K562 (cell line): ENCODE data around the gene ARHGAP28. TPM values are rescaled to one million over a fixed set of nuclear protein-coding genes. Genes with fewer than 3 reads are reported as not detected.

Experiments used
- ATAC-seq: fragments of 200-7000 bp; cut with Tn5 transposase; 3 replicates; pipeline ENCODE4 v1.9.1; 2020; ENCODE audit warnings: moderate library complexity
- BruUV-seq: library from RNA; stranded (reverse); fragments of 400-500 nt; replicated peaks from 2 replicates; lab custom pipeline; 2021; lab: Mats Ljungman, UMichigan
- CTCF ChIA-PET: fragments of 300-600 bp; formaldehyde crosslinking; extraction: SDS; loops from one replicate; lab custom pipeline; 2021; ENCODE audit warnings: low intra/inter-chr PET ratio; lab: Yijun Ruan, JAX
- POLR2A ChIA-PET: fragments of 300-600, 350-650 bp; sonication (Branson Sonifier 250); formaldehyde crosslinking; extraction: SDS; loops from one replicate; lab custom pipeline; 2021; ENCODE audit warnings: antibody characterized with exemption, inconsistent platforms; lab: Yijun Ruan, JAX
- DNase-seq, 4 experiments: peaks; one replicate each; pipeline versions ENCODE4 v3.0.0 to v3.0.0-alpha.2; 2011 to 2018; ENCODE audit warnings: low spot score in 3 of 4, mixed read lengths in 3 of 4; ENCODE audit errors: extremely low read depth in 1 of 4
- FAIRE-seq: peaks from 2 replicates; lab custom pipeline; 2011; peaks lifted over from hg19 to GRCh38; lab: Jason Lieb, UNC
- H2AFZ ChIP-seq: 2 replicates; pipeline ENCODE4 v1.6.0; 2011; ENCODE audit warnings: low read depth, low read length, control low read depth, inconsistent platforms
- H3K27ac ChIP-seq: fragments of 200-600 bp; 3 replicates; pipeline ENCODE4 v1.8.0; 2011; ENCODE audit warnings: low read depth, mild to moderate bottlenecking, control low read depth, inconsistent platforms, low read length, moderate library complexity, mixed read lengths; ENCODE audit errors: extremely low read depth
- H3K27me3 ChIP-seq, 2 experiments: fragments of 300-600 bp in 1 of 2; 2 replicates in 1 of 2; 3 replicates in 1 of 2; pipeline versions ENCODE4 v1.6.0 to v1.8.0; 2011; ENCODE audit warnings: inconsistent platforms in 2 of 2, low read length in 2 of 2, mild to moderate bottlenecking in 1 of 2, mixed read lengths in 1 of 2, moderate library complexity in 1 of 2; ENCODE audit not compliant: control insufficient read depth in 2 of 2, insufficient read depth in 2 of 2
- H3K36me3 ChIP-seq: fragments of 300-600 bp; 3 replicates; pipeline ENCODE4 v1.8.0; 2011; ENCODE audit warnings: mild to moderate bottlenecking, low read length, inconsistent platforms; ENCODE audit not compliant: control insufficient read depth, insufficient read depth
- H3K4me1 ChIP-seq, 2 experiments: fragments of 200-600 bp in 1 of 2; replicated peaks in 1 of 2; 2 replicates in 1 of 2; 3 replicates in 1 of 2; pipeline versions ENCODE4 v1.5.1 to v1.8.0; 2011; ENCODE audit warnings: inconsistent platforms in 2 of 2, low read length in 2 of 2, mild to moderate bottlenecking in 1 of 2, mixed read lengths in 1 of 2, moderate library complexity in 1 of 2; ENCODE audit not compliant: control insufficient read depth in 2 of 2, insufficient read depth in 2 of 2
- H3K4me2 ChIP-seq: 2 replicates; pipeline ENCODE4 v1.6.1; 2011; ENCODE audit warnings: low read length, control low read depth, inconsistent platforms, mixed read lengths; ENCODE audit not compliant: insufficient read depth
- H3K4me3 ChIP-seq: fragments of 200-600 bp; sonication (generic), shearing (Covaris generic); 2 replicates; pipeline ENCODE4 v1.5.1; 2016; ENCODE audit warnings: control low read depth, inconsistent platforms
- H3K79me2 ChIP-seq: fragments of 200-600 bp; 3 replicates; pipeline ENCODE4 v1.8.0; 2011; ENCODE audit warnings: low read length, inconsistent platforms; ENCODE audit not compliant: control insufficient read depth, insufficient read depth
- H3K9ac ChIP-seq, 2 experiments: 2 replicates each; pipeline versions ENCODE4 v1.6.0 to v1.6.1; 2011; ENCODE audit warnings: low read depth in 2 of 2, low read length in 2 of 2, control low read depth in 1 of 2, inconsistent platforms in 1 of 2, mild to moderate bottlenecking in 1 of 2, mixed read lengths in 1 of 2; ENCODE audit not compliant: insufficient read depth in 1 of 2
- H3K9me1 ChIP-seq: one replicate; pipeline ENCODE4 v1.6.0; 2011; ENCODE audit warnings: inconsistent platforms, mild to moderate bottlenecking, low read length, moderate library complexity; ENCODE audit not compliant: control insufficient read depth, insufficient read depth
- H3K9me3 ChIP-seq: replicated peaks from 2 replicates; pipeline ENCODE4 v1.5.1; 2011; ENCODE audit warnings: low read depth, low read length, inconsistent platforms; ENCODE audit not compliant: control insufficient read depth, insufficient read depth
- H4K20me1 ChIP-seq: replicated peaks from 2 replicates; pipeline ENCODE4 v1.6.1; 2011; ENCODE audit warnings: low read length, inconsistent platforms, mixed read lengths; ENCODE audit not compliant: control insufficient read depth, insufficient read depth
- EHMT2 ChIP-seq: fragments of 450-650 bp; IDR thresholded peaks from 2 replicates; pipeline ENCODE4 v1.6.1; 2018; ENCODE audit warnings: antibody characterized with exemption
- FOSL1 ChIP-seq: fragments of 200-800 bp; sonication (Bioruptor generic); conservative IDR thresholded peaks from 2 replicates; pipeline ENCODE4 v1.6.1; 2016; ENCODE audit warnings: missing genetic modification characterization, missing compliant biosample characterization
- HNRNPL ChIP-seq: fragments of 200-400 bp; formaldehyde crosslinking; IDR thresholded peaks from 2 replicates; pipeline ENCODE4 v1.6.1; 2017; ENCODE audit warnings: low read depth, mild to moderate bottlenecking, low read length
- PURB ChIP-seq: sonication (generic); formaldehyde crosslinking; IDR thresholded peaks from 2 replicates; pipeline ENCODE4 v1.9.0; 2021; ENCODE audit warnings: low read depth, mild to moderate bottlenecking, missing genetic modification reagents
- SMAD2 ChIP-seq: fragments of 150-350 bp; IDR thresholded peaks from 2 replicates; pipeline ENCODE4 v1.6.1; 2014; ENCODE audit warnings: low read depth, mild to moderate bottlenecking, low read length
- TAF1 ChIP-seq: IDR thresholded peaks from 2 replicates; pipeline ENCODE4 v1.6.1; 2011; ENCODE audit warnings: mild to moderate bottlenecking, low read length, moderate library complexity; ENCODE audit not compliant: insufficient read depth, control insufficient read depth, severe bottlenecking; ENCODE audit errors: extremely low read depth
- ZNF668 ChIP-seq: fragments of 250-450 bp; sonication (Bioruptor Pico); IDR thresholded peaks from 2 replicates; pipeline ENCODE4 v1.8.0; 2022; ENCODE audit warnings: mild to moderate bottlenecking, inconsistent platforms
- WGBS: fragments of 100-300 bp; shearing (Covaris generic); methylation state at CpG from one replicate; pipeline ENCODE4 v1.1.6; 2016; ENCODE audit warnings: low coverage, mixed read lengths; ENCODE audit not compliant: insufficient coverage; ENCODE audit errors: missing lambda C conversion rate; 5-methylcytosine and 5-hydroxymethylcytosine counted together
- in situ Hi-C: fragments of 300-500 bp; cut with MboI; formaldehyde crosslinking; loops from 4 replicates; pipeline ENCODE4 v1.15.0; 2018; ENCODE audit warnings: inconsistent platforms, mixed read lengths
- intact Hi-C: fragments of 100-400 bp; cut with micrococcal nuclease; formaldehyde crosslinking; loops from 2 replicates; pipeline ENCODE4 v1.14.2; 2022
- polyA plus RNA-seq, 8 experiments: library from polyadenylated mRNA; depleted of rRNA in 4 of 8; stranded (reverse) in 5 of 8; unstranded in 3 of 8; fragments of >200 nt; fragmentation: Nextera tagmentation in 2 of 8; fragmentation: Illumina TruSeq in 1 of 8; extraction: Ambion mirVana in 2 of 8; extraction: Trizol in 1 of 8; gene quantifications; 2 replicates each; pipeline versions ENCODE4 v1.2.1 to v1.2.3, GENCODE V29; 2011 to 2014; ENCODE audit warnings: inconsistent platforms in 1 of 8, missing spikeins in 1 of 8
- total RNA-seq, 7 experiments: library from RNA; depleted of rRNA in 6 of 7; stranded (reverse); fragments of >200 nt in 6 of 7; fragmentation: Illumina TruSeq in 2 of 7; extraction: Trizol in 2 of 7; gene quantifications; 2 replicates each; pipeline versions ENCODE4 v1.2.1 to v1.2.3, GENCODE V29; 2011 to 2021; ENCODE audit warnings: low replicate concordance in 1 of 7

ARHGAP28 gene
- total and polyA plus RNA-seq, 9 of the 15 experiments (the other 6 are each of a cell fraction or from before 2014, with no cell fraction given) = 0.93 to 5.9 (median 5.0) TPM

DNA sequence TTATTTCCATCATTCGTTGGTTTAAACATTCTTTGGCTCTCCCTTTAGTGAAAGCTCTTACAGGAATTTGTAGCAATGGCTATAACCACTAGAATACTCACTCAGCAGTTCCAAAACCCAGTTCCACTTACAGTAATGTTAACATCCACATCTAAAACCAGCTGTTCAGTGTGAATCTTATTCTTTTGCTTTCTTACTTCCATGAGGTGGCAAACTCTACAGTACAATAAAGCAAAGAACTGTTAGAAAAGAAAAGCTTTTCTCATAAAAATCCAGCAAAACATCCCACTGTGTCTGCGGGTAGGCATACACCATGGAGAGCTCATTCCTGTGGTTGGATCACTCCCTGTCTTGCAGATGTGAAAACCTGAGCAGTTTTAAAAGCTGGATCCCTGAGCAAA is 147.1 kb downstream of the ARHGAP28 start:
- no peak overlapping the region for H2AFZ ChIP-seq
- DNase-seq = no peak
- no peaks in the 10 kb centered on the region for H4K20me1 ChIP-seq
- no peak overlapping the region for H3K4me3 ChIP-seq
- H3K4me2 ChIP-seq = no peak overlapping the region
- intact Hi-C loops = no loop called here
- TF ChIP-seq FOSL1 (tag) = no peak
- TF ChIP-seq TAF1 = no peak
- no peak for TF ChIP-seq SMAD2
- TF ChIP-seq HNRNPL = no peak
- TF ChIP-seq ZNF668 = no peak
- no peak for TF ChIP-seq EHMT2
- no peak for TF ChIP-seq PURB (CRISPR knock-in tag)
- TF ChIP-seq, all 486 proteins: peak for 0
- in situ Hi-C loops = loop anchor here (25.0 kb wide), 1 partner anchor 1814 kb away; no protein-coding TSS in a partner anchor
- no TSS peak for BruUV-seq
- H3K27me3 ChIP-seq = peaks cover 0 to 10% of the 10 kb centered on the region in 2 experiments; a peak in 1 of 5 replicates
- POLR2A ChIA-PET = interaction anchor here (1.0 kb wide), 1 partner anchor 15 kb away, joined by 3 read pairs; no protein-coding TSS in a partner anchor
- H3K9ac ChIP-seq = no peak overlapping the region
- no peaks in the 10 kb centered on the region for H3K36me3 ChIP-seq
- H3K79me2 ChIP-seq = no peaks in the 10 kb centered on the region
- H3K9me3 ChIP-seq = no peaks in the 10 kb centered on the region
- no peaks in the 10 kb centered on the region for H3K9me1 ChIP-seq
- no peak for FAIRE-seq
- ATAC-seq = no peak
- WGBS = 0% methylated on average over 2 of the region's 2 CpGs
- H3K27ac ChIP-seq = no peak overlapping the region
- CTCF ChIA-PET = no interaction called here
- H3K4me1 ChIP-seq = no peaks in the 10 kb centered on the region
